Body of pancreas (tissue), 4 donors: ENCODE measurements around the gene KLHDC7A. TPM values are rescaled to one million over a fixed set of nuclear protein-coding genes. Genes with fewer than 3 reads are reported as not detected.
A peak's percentile ranks its signal among the peaks of the same experiment; 100 is the strongest.

Experiments used
- ATAC-seq: fragments of 150-250 bp; one replicate; pipeline ENCODE4 v1.9.1; 2016
- DNase-seq, 4 donors: peaks; one replicate each; pipeline ENCODE4 v3.0.0-alpha.2; 2019
- H3K27ac ChIP-seq, 4 donors: fragments of 200-600 bp; sonication (generic); 1 replicate in 3 of 4; 2 replicates in 1 of 4; pipeline versions ENCODE4 v1.5.1 to v1.6.1; 2016 to 2019; ENCODE audit warnings: mild to moderate bottlenecking in 1 of 4, mixed read lengths in 1 of 4, moderate library complexity in 1 of 4
- H3K27me3 ChIP-seq, 2 donors: fragments of 200-600 bp; sonication (generic); one replicate each; pipeline ENCODE4 v1.6.0; 2016; ENCODE audit warnings: mild to moderate bottlenecking in 1 of 2
- H3K36me3 ChIP-seq, 2 donors: fragments of 200-600 bp; sonication (generic); replicated peaks in 1 of 2; 2 replicates each; pipeline ENCODE4 v1.5.1; 2016; ENCODE audit warnings: low read depth in 2 of 2; ENCODE audit not compliant: insufficient read depth in 1 of 2
- H3K4me1 ChIP-seq: fragments of 200-600 bp; sonication (generic); one replicate; pipeline ENCODE4 v1.6.0; 2016
- H3K4me3 ChIP-seq, 2 donors: fragments of 200-600 bp; sonication (generic); 1 replicate in 1 of 2; 2 replicates in 1 of 2; pipeline ENCODE4 v1.5.1; 2016 to 2019
- H3K9me3 ChIP-seq, 3 donors: fragments of 200-600 bp; sonication (generic); 1 replicate in 2 of 3; 2 replicates in 1 of 3; pipeline ENCODE4 v1.5.1; 2016
- CTCF ChIP-seq, 7 experiments: fragments of 450-650 bp in 4 of 7; fragments of 200-600 bp in 3 of 7; sonication (generic) in 3 of 7; IDR thresholded peaks; one replicate each; pipeline ENCODE4 v1.5.1; 2016 to 2019; ENCODE audit warnings: antibody characterized with exemption in 7 of 7
- POLR2A ChIP-seq, 3 donors: fragments of 450-650 bp; IDR thresholded peaks; one replicate each; pipeline ENCODE4 v1.6.1; 2016; ENCODE audit warnings: antibody characterized with exemption in 3 of 3, mild to moderate bottlenecking in 2 of 3
- WGBS, 2 donors: methylation state at CpG; one replicate each; pipeline ENCODE4 v1.1.5; 2017; 5-methylcytosine and 5-hydroxymethylcytosine counted together
- intact Hi-C: fragments of 100-400 bp; cut with DNase I; formaldehyde crosslinking; loops from one replicate; pipeline ENCODE4 v1.15.1; 2023
- total RNA-seq, 2 donors: library from RNA; depleted of rRNA; stranded (reverse); fragments of >200 nt; gene quantifications; one replicate each; pipeline ENCODE4 v1.1.0, GENCODE V29; 2016

The KLHDC7A gene
- total RNA-seq, 2 donors from 2014 or later: 3.6 to 5.6 TPM

- no peaks in the 10 kb centered on the region for H3K9me3 ChIP-seq
- H3K4me3 ChIP-seq: no peak overlapping the region
- H3K27ac ChIP-seq: peak overlapping the region; percentile 60 to 88 (median 83)
- 40 to 48% methylated on average over 4 to 25 of the region's 25 CpGs for WGBS, 2 donors
- intact Hi-C loops: no loop called here
- ATAC-seq (no peak), DNase-seq (peak in 3 of 4 donors; percentile 32 to 67 (median 48))
- no peaks in the 10 kb centered on the region for H3K36me3 ChIP-seq
- no peaks in the 10 kb centered on the region for H3K27me3 ChIP-seq
- H3K4me1 ChIP-seq: peaks cover 44% of the 10 kb centered on the region
- TF ChIP-seq POLR2A (IDR thresholded peaks at IDR 0.05) (no peak), CTCF (IDR thresholded peaks at IDR 0.05) (no peak)
These were observed 625 bp downstream of the KLHDC7A start for GRCh38 chr1:18481190-18481920.

GRCh38 chr1:18481921-18482701, 1.4 kb downstream of the KLHDC7A start:
- ATAC-seq (no peak), DNase-seq (peak in 1 of 4 donors; percentile 13)
- Histone ChIP-seq H3K4me3 (no peak overlapping the region), H3K4me1 (peaks cover 44% of the 10 kb centered on the region), H3K27me3 (no peaks in the 10 kb centered on the region), H3K36me3 (no peaks in the 10 kb centered on the region), H3K27ac (peak overlapping the region; percentile 60 to 88 (median 83)), H3K9me3 (no peaks in the 10 kb centered on the region)
- TF ChIP-seq CTCF (IDR thresholded peaks at IDR 0.05) (no peak), POLR2A (IDR thresholded peaks at IDR 0.05) (no peak)
- intact Hi-C loops: no loop called here
- 89 to 92% methylated on average over 25 to 45 of the region's 49 CpGs for WGBS, 2 donors

GRCh38 chr1:18482721-18483425, 2.1 kb downstream of the KLHDC7A start:
- no peaks in the 10 kb centered on the region for H3K9me3 ChIP-seq
- no peaks in the 10 kb centered on the region for H3K36me3 ChIP-seq
- H3K27ac ChIP-seq: peak overlapping the region in 1 of 4 donors; percentile 7
- WGBS, 2 donors: 94 to 96% methylated on average over 53 to 56 of the region's 57 CpGs
- no peak for DNase-seq
- intact Hi-C loops: no loop called here
- H3K27me3 ChIP-seq: no peaks in the 10 kb centered on the region
- TF ChIP-seq POLR2A (IDR thresholded peaks at IDR 0.05) (no peak), CTCF (IDR thresholded peaks at IDR 0.05) (no peak)
- H3K4me3 ChIP-seq: no peak overlapping the region
- H3K4me1 ChIP-seq: peaks cover 44% of the 10 kb centered on the region
- ATAC-seq: no peak

GRCh38 chr1:18484276-18484675, 3.5 kb downstream of the KLHDC7A start:
- Histone ChIP-seq H3K27ac (no peak overlapping the region), H3K4me1 (peaks cover 40% of the 10 kb centered on the region), H3K9me3 (no peaks in the 10 kb centered on the region), H3K27me3 (no peaks in the 10 kb centered on the region), H3K36me3 (no peaks in the 10 kb centered on the region), H3K4me3 (no peak overlapping the region)
- TF ChIP-seq CTCF (IDR thresholded peaks at IDR 0.05) (no peak), POLR2A (IDR thresholded peaks at IDR 0.05) (no peak)
- WGBS, 2 donors: 81 to 94% methylated on average over 3 of the region's 3 CpGs
- DNase-seq: no peak
- no peak for ATAC-seq
- intact Hi-C loops: no loop called here
